CD14-positive monocyte (primary cell): Measurements from ENCODE around the gene GAMT. TPM values are rescaled to one million over a fixed set of nuclear protein-coding genes. Genes with fewer than 3 reads are reported as not detected.

ENCODE experiments used
- DNase-seq, 3 donors: peaks; one replicate each; pipeline ENCODE4 v3.0.0-alpha.2; 2011 to 2022
- H2AFZ ChIP-seq: 2 replicates; pipeline ENCODE4 v1.6.0; 2012; ENCODE audit warnings: mild to moderate bottlenecking, low read depth, low read length, inconsistent platforms; ENCODE audit not compliant: insufficient read depth, poor library complexity, severe bottlenecking
- H3K27ac ChIP-seq, 2 donors: 1 replicate in 1 of 2; 2 replicates in 1 of 2; pipeline ENCODE4 v1.5.1; 2012 to 2013; ENCODE audit warnings: low read length in 2 of 2, control low read depth in 1 of 2, inconsistent platforms in 1 of 2, low read depth in 1 of 2, mild to moderate bottlenecking in 1 of 2
- H3K27me3 ChIP-seq, 2 donors: one replicate each; pipeline versions ENCODE4 v1.6.0 to v1.6.1; 2011 to 2013; ENCODE audit warnings: low read length in 2 of 2; ENCODE audit not compliant: control insufficient read depth in 2 of 2, insufficient read depth in 2 of 2
- H3K36me3 ChIP-seq, 2 donors: replicated peaks in 1 of 2; 1 replicate in 1 of 2; 2 replicates in 1 of 2; pipeline versions ENCODE4 v1.5.1 to v1.6.1; 2012 to 2013; ENCODE audit warnings: low read length in 2 of 2, control low read depth in 1 of 2, inconsistent platforms in 1 of 2, mild to moderate bottlenecking in 1 of 2; ENCODE audit not compliant: insufficient read depth in 2 of 2, control insufficient read depth in 1 of 2
- H3K4me1 ChIP-seq, 2 donors: 1 replicate in 1 of 2; 2 replicates in 1 of 2; pipeline versions ENCODE4 v1.5.1 to v1.6.1; 2012 to 2013; ENCODE audit warnings: low read length in 2 of 2, control low read depth in 1 of 2, inconsistent platforms in 1 of 2, mild to moderate bottlenecking in 1 of 2, moderate library complexity in 1 of 2; ENCODE audit not compliant: insufficient read depth in 2 of 2, control insufficient read depth in 1 of 2
- H3K4me2 ChIP-seq: replicated peaks from 2 replicates; pipeline ENCODE3; 2012; ENCODE audit warnings: low read length, moderate library complexity, mild to moderate bottlenecking; ENCODE audit not compliant: poor library complexity, severe bottlenecking; ENCODE audit errors: extremely low read depth
- H3K4me3 ChIP-seq, 3 experiments: fragments of 200-600 bp in 1 of 3; sonication (generic) in 1 of 3; replicated peaks in 1 of 3; 1 replicate in 2 of 3; 2 replicates in 1 of 3; pipeline ENCODE4 v1.5.1; 2011 to 2013; ENCODE audit warnings: low read length in 3 of 3, mild to moderate bottlenecking in 3 of 3, control low read depth in 2 of 3, low read depth in 2 of 3, inconsistent platforms in 1 of 3, moderate library complexity in 1 of 3
- H3K79me2 ChIP-seq: 2 replicates; pipeline ENCODE4 v1.6.0; 2012; ENCODE audit warnings: mild to moderate bottlenecking, control low read depth, inconsistent platforms, low read length, moderate library complexity; ENCODE audit not compliant: insufficient read depth
- H3K9ac ChIP-seq: 2 replicates; pipeline ENCODE4 v1.6.0; 2017; ENCODE audit warnings: low read length, mild to moderate bottlenecking; ENCODE audit not compliant: insufficient read depth, poor library complexity, severe bottlenecking
- H3K9me3 ChIP-seq, 2 donors: replicated peaks in 1 of 2; 1 replicate in 1 of 2; 2 replicates in 1 of 2; pipeline versions ENCODE4 v1.5.1 to v1.6.1; 2012 to 2013; ENCODE audit warnings: low read length in 2 of 2, control low read depth in 1 of 2; ENCODE audit not compliant: control insufficient read depth in 1 of 2, insufficient read depth in 1 of 2
- H4K20me1 ChIP-seq: 2 replicates; pipeline ENCODE4 v1.6.0; 2012; ENCODE audit warnings: mild to moderate bottlenecking, low read length, control low read depth, moderate library complexity; ENCODE audit not compliant: insufficient read depth
- H3K27ac Mint-ChIP-seq, 7 donors: one replicate each; pipeline ENCODE4 v1.8.0; 2020; ENCODE audit warnings: mild to moderate bottlenecking in 7 of 7, mixed read lengths in 7 of 7, moderate library complexity in 6 of 7, inconsistent platforms in 2 of 7
- H3K27me3 Mint-ChIP-seq, 3 donors: one replicate each; pipeline ENCODE4 v1.8.0; 2021 to 2022; ENCODE audit warnings: low read depth in 3 of 3, mild to moderate bottlenecking in 3 of 3, mixed read lengths in 3 of 3, moderate library complexity in 3 of 3, inconsistent platforms in 1 of 3
- H3K36me3 Mint-ChIP-seq, 2 donors: one replicate each; pipeline ENCODE4 v1.8.0; 2020; ENCODE audit warnings: mixed read lengths in 2 of 2, inconsistent platforms in 1 of 2, mild to moderate bottlenecking in 1 of 2
- H3K4me1 Mint-ChIP-seq: one replicate; pipeline ENCODE4 v1.8.0; 2020; ENCODE audit warnings: mild to moderate bottlenecking, mixed read lengths
- H3K4me3 Mint-ChIP-seq, 2 donors: one replicate each; pipeline ENCODE4 v1.8.0; 2020; ENCODE audit warnings: mild to moderate bottlenecking in 2 of 2, mixed read lengths in 2 of 2, moderate library complexity in 1 of 2
- H3K9me3 Mint-ChIP-seq, 7 donors: one replicate each; pipeline ENCODE4 v1.8.0; 2020 to 2022; ENCODE audit warnings: mixed read lengths in 7 of 7, mild to moderate bottlenecking in 6 of 7, moderate library complexity in 6 of 7, inconsistent platforms in 2 of 7
- CTCF ChIP-seq: fragments of 200-600 bp; IDR thresholded peaks from one replicate; pipeline ENCODE4 v1.8.0; 2022; ENCODE audit warnings: antibody characterized with exemption, mild to moderate bottlenecking
- WGBS: methylation state at CpG from one replicate; pipeline ENCODE4 v1.1.5; 2013; ENCODE audit warnings: missing lambda C conversion rate; ENCODE audit not compliant: insufficient coverage; 5-methylcytosine and 5-hydroxymethylcytosine counted together
- intact Hi-C, 2 donors: fragments of 100-400 bp; cut with micrococcal nuclease; formaldehyde crosslinking; loops; one replicate each; pipeline versions ENCODE4 v1.15.0 to v1.15.1; 2023
- polyA plus RNA-seq, 3 donors: library from polyadenylated mRNA; depleted of rRNA in 1 of 3; unstranded in 2 of 3; stranded (reverse) in 1 of 3; fragments of 300-500 nt in 2 of 3; fragments of >200 nt in 1 of 3; fragmentation: Illumina TruSeq in 2 of 3; gene quantifications; 1 replicate in 2 of 3; 2 replicates in 1 of 3; pipeline ENCODE4 v1.2.3, GENCODE V29; 2012 to 2021

The GAMT gene
- polyA plus RNA-seq, 3 donors: 0.95 to 1.3 (median 0.96) TPM

GRCh38 chr19:1433119-1434039 is 32.0 kb upstream of the GAMT start:
- no peak for DNase-seq
- Mint-ChIP-seq H3K4me1 (peaks cover 10% of the 10 kb centered on the region), H3K4me3 (no peak overlapping the region), H3K36me3 (peaks cover 26 to 56% of the 10 kb centered on the region in 2 donors), H3K27me3 (peaks cover 0 to 4% (median 1%) of the 10 kb centered on the region in 3 donors), H3K27ac (peak overlapping the region in 1 of 7 donors; percentile 52), H3K9me3 (peaks cover 0 to 2% (median 0%) of the 10 kb centered on the region in 7 donors)
- TF ChIP-seq CTCF: no peak
- intact Hi-C loops: no loop called here
- H3K27me3 ChIP-seq: no peaks in the 10 kb centered on the region
- H3K4me2 ChIP-seq: no peak overlapping the region
- no peak overlapping the region for H2AFZ ChIP-seq
- H3K4me1 ChIP-seq: peaks cover 4 to 6% of the 10 kb centered on the region in 2 donors
- peaks cover 51 to 68% of the 10 kb centered on the region in 2 donors for H3K36me3 ChIP-seq
- no peak overlapping the region for H3K27ac ChIP-seq
- no peaks in the 10 kb centered on the region for H3K9me3 ChIP-seq
- no peak overlapping the region for H3K9ac ChIP-seq
- WGBS: 93% methylated on average over 45 of the region's 47 CpGs
- H4K20me1 ChIP-seq: peaks cover 60% of the 10 kb centered on the region
- peaks cover 8% of the 10 kb centered on the region for H3K79me2 ChIP-seq
- no peak overlapping the region for H3K4me3 ChIP-seq

GRCh38 chr19:1432507-1432887 is 31.2 kb upstream of the GAMT start:
- H2AFZ ChIP-seq: no peak overlapping the region
- WGBS: 96% methylated on average over 11 of the region's 16 CpGs
- H3K9me3 Mint-ChIP-seq: no peaks in the 10 kb centered on the region
- intact Hi-C loops: no loop called here
- H3K27me3 ChIP-seq: no peaks in the 10 kb centered on the region
- peaks cover 31 to 65% of the 10 kb centered on the region in 2 donors for H3K36me3 Mint-ChIP-seq
- no peaks in the 10 kb centered on the region for H3K4me1 ChIP-seq
- peak overlapping the region in 2 of 7 donors; percentile 40 to 74 for H3K27ac Mint-ChIP-seq
- TF ChIP-seq CTCF: no peak
- H3K9ac ChIP-seq: no peak overlapping the region
- peaks cover 6% of the 10 kb centered on the region for H3K79me2 ChIP-seq
- peaks cover 0 to 4% (median 0%) of the 10 kb centered on the region in 3 donors for H3K27me3 Mint-ChIP-seq
- H3K36me3 ChIP-seq: peaks cover 58 to 77% of the 10 kb centered on the region in 2 donors
- H3K9me3 ChIP-seq: no peaks in the 10 kb centered on the region
- DNase-seq: no peak
- peaks cover 68% of the 10 kb centered on the region for H4K20me1 ChIP-seq
- no peak overlapping the region for H3K4me2 ChIP-seq
- H3K4me3 ChIP-seq: no peak overlapping the region
- H3K4me1 Mint-ChIP-seq: peaks cover 6% of the 10 kb centered on the region
- no peak overlapping the region for H3K27ac ChIP-seq
- H3K4me3 Mint-ChIP-seq: no peak overlapping the region
